K562 (cell line): ENCODE measurements around the gene NTSR1. TPM values are rescaled to one million over a fixed set of nuclear protein-coding genes. Genes with fewer than 3 reads are reported as not detected.

Source experiments
- ATAC-seq: fragments of 200-7000 bp; cut with Tn5 transposase; 3 replicates; pipeline ENCODE4 v1.9.1; 2020; ENCODE audit warnings: moderate library complexity
- BruUV-seq: library from RNA; stranded (reverse); fragments of 400-500 nt; replicated peaks from 2 replicates; lab custom pipeline; 2021; lab: Mats Ljungman, UMichigan
- CTCF ChIA-PET: fragments of 300-600 bp; formaldehyde crosslinking; extraction: SDS; loops from one replicate; lab custom pipeline; 2021; ENCODE audit warnings: low intra/inter-chr PET ratio; lab: Yijun Ruan, JAX
- POLR2A ChIA-PET: fragments of 300-600, 350-650 bp; sonication (Branson Sonifier 250); formaldehyde crosslinking; extraction: SDS; loops from one replicate; lab custom pipeline; 2021; ENCODE audit warnings: antibody characterized with exemption, inconsistent platforms; lab: Yijun Ruan, JAX
- DNase-seq, 4 experiments: peaks; one replicate each; pipeline versions ENCODE4 v3.0.0 to v3.0.0-alpha.2; 2011 to 2018; ENCODE audit warnings: low spot score in 3 of 4, mixed read lengths in 3 of 4; ENCODE audit errors: extremely low read depth in 1 of 4
- FAIRE-seq: peaks from 2 replicates; lab custom pipeline; 2011; peaks lifted over from hg19 to GRCh38; lab: Jason Lieb, UNC
- H2AFZ ChIP-seq: 2 replicates; pipeline ENCODE4 v1.6.0; 2011; ENCODE audit warnings: low read depth, low read length, control low read depth, inconsistent platforms
- H3K27ac ChIP-seq: fragments of 200-600 bp; 3 replicates; pipeline ENCODE4 v1.8.0; 2011; ENCODE audit warnings: low read depth, mild to moderate bottlenecking, control low read depth, inconsistent platforms, low read length, moderate library complexity, mixed read lengths; ENCODE audit errors: extremely low read depth
- H3K27me3 ChIP-seq, 2 experiments: fragments of 300-600 bp in 1 of 2; 2 replicates in 1 of 2; 3 replicates in 1 of 2; pipeline versions ENCODE4 v1.6.0 to v1.8.0; 2011; ENCODE audit warnings: inconsistent platforms in 2 of 2, low read length in 2 of 2, mild to moderate bottlenecking in 1 of 2, mixed read lengths in 1 of 2, moderate library complexity in 1 of 2; ENCODE audit not compliant: control insufficient read depth in 2 of 2, insufficient read depth in 2 of 2
- H3K36me3 ChIP-seq: fragments of 300-600 bp; 3 replicates; pipeline ENCODE4 v1.8.0; 2011; ENCODE audit warnings: mild to moderate bottlenecking, low read length, inconsistent platforms; ENCODE audit not compliant: control insufficient read depth, insufficient read depth
- H3K4me1 ChIP-seq, 2 experiments: fragments of 200-600 bp in 1 of 2; replicated peaks in 1 of 2; 2 replicates in 1 of 2; 3 replicates in 1 of 2; pipeline versions ENCODE4 v1.5.1 to v1.8.0; 2011; ENCODE audit warnings: inconsistent platforms in 2 of 2, low read length in 2 of 2, mild to moderate bottlenecking in 1 of 2, mixed read lengths in 1 of 2, moderate library complexity in 1 of 2; ENCODE audit not compliant: control insufficient read depth in 2 of 2, insufficient read depth in 2 of 2
- H3K4me2 ChIP-seq: 2 replicates; pipeline ENCODE4 v1.6.1; 2011; ENCODE audit warnings: low read length, control low read depth, inconsistent platforms, mixed read lengths; ENCODE audit not compliant: insufficient read depth
- H3K4me3 ChIP-seq: fragments of 200-600 bp; sonication (generic), shearing (Covaris generic); 2 replicates; pipeline ENCODE4 v1.5.1; 2016; ENCODE audit warnings: control low read depth, inconsistent platforms
- H3K79me2 ChIP-seq: fragments of 200-600 bp; 3 replicates; pipeline ENCODE4 v1.8.0; 2011; ENCODE audit warnings: low read length, inconsistent platforms; ENCODE audit not compliant: control insufficient read depth, insufficient read depth
- H3K9ac ChIP-seq, 2 experiments: 2 replicates each; pipeline versions ENCODE4 v1.6.0 to v1.6.1; 2011; ENCODE audit warnings: low read depth in 2 of 2, low read length in 2 of 2, control low read depth in 1 of 2, inconsistent platforms in 1 of 2, mild to moderate bottlenecking in 1 of 2, mixed read lengths in 1 of 2; ENCODE audit not compliant: insufficient read depth in 1 of 2
- H3K9me1 ChIP-seq: one replicate; pipeline ENCODE4 v1.6.0; 2011; ENCODE audit warnings: inconsistent platforms, mild to moderate bottlenecking, low read length, moderate library complexity; ENCODE audit not compliant: control insufficient read depth, insufficient read depth
- H3K9me3 ChIP-seq: replicated peaks from 2 replicates; pipeline ENCODE4 v1.5.1; 2011; ENCODE audit warnings: low read depth, low read length, inconsistent platforms; ENCODE audit not compliant: control insufficient read depth, insufficient read depth
- H4K20me1 ChIP-seq: replicated peaks from 2 replicates; pipeline ENCODE4 v1.6.1; 2011; ENCODE audit warnings: low read length, inconsistent platforms, mixed read lengths; ENCODE audit not compliant: control insufficient read depth, insufficient read depth
- CBFA2T2 ChIP-seq: fragments of 450-650 bp; conservative IDR thresholded peaks from 2 replicates; pipeline ENCODE4 v1.6.1; 2017; ENCODE audit warnings: mild to moderate bottlenecking
- GABPA ChIP-seq: fragments of 200-800 bp; sonication (Bioruptor generic); conservative IDR thresholded peaks from 2 replicates; pipeline ENCODE4 v1.6.1; 2016; ENCODE audit warnings: low read depth, missing genetic modification characterization, missing compliant biosample characterization
- MAFG ChIP-seq: fragments of 450-650 bp; conservative IDR thresholded peaks from 2 replicates; pipeline ENCODE4 v1.6.1; 2016; ENCODE audit warnings: missing genetic modification characterization, missing compliant biosample characterization
- MBD2 ChIP-seq: sonication (generic); IDR thresholded peaks from 2 replicates; pipeline ENCODE4 v1.6.1; 2016; ENCODE audit warnings: low read depth, borderline replicate concordance
- PCBP2 ChIP-seq: fragments of 200-400 bp; formaldehyde crosslinking; IDR thresholded peaks from 2 replicates; pipeline ENCODE4 v1.6.1; 2018; ENCODE audit warnings: low read length, low read depth, mild to moderate bottlenecking, moderate library complexity; ENCODE audit not compliant: poor library complexity, severe bottlenecking
- PML ChIP-seq: IDR thresholded peaks from 2 replicates; pipeline ENCODE4 v1.6.1; 2012; ENCODE audit warnings: low read length, inconsistent platforms
- SRSF7 ChIP-seq: fragments of 200-400 bp; formaldehyde crosslinking; optimal IDR thresholded peaks from 2 replicates; pipeline ENCODE3; 2017; ENCODE audit warnings: mild to moderate bottlenecking, low read depth, low read length
- TEAD2 ChIP-seq: fragments of 450-650 bp; IDR thresholded peaks from 2 replicates; pipeline ENCODE4 v1.6.1; 2016; ENCODE audit warnings: missing genetic modification characterization, control low read depth, missing compliant biosample characterization
- ZNF316 ChIP-seq: fragments of 450-650 bp; IDR thresholded peaks from 2 replicates; pipeline ENCODE4 v1.6.1; 2016
- ZNF76 ChIP-seq: fragments of 250-450 bp; sonication (Bioruptor Pico); IDR thresholded peaks from 2 replicates; pipeline ENCODE4 v1.4.0; 2020; ENCODE audit warnings: mild to moderate bottlenecking, moderate library complexity, borderline replicate concordance
- WGBS: fragments of 100-300 bp; shearing (Covaris generic); methylation state at CpG from one replicate; pipeline ENCODE4 v1.1.6; 2016; ENCODE audit warnings: low coverage, mixed read lengths; ENCODE audit not compliant: insufficient coverage; ENCODE audit errors: missing lambda C conversion rate; 5-methylcytosine and 5-hydroxymethylcytosine counted together
- in situ Hi-C: fragments of 300-500 bp; cut with MboI; formaldehyde crosslinking; loops from 4 replicates; pipeline ENCODE4 v1.15.0; 2018; ENCODE audit warnings: inconsistent platforms, mixed read lengths
- intact Hi-C: fragments of 100-400 bp; cut with micrococcal nuclease; formaldehyde crosslinking; loops from 2 replicates; pipeline ENCODE4 v1.14.2; 2022
- polyA plus RNA-seq, 8 experiments: library from polyadenylated mRNA; depleted of rRNA in 4 of 8; stranded (reverse) in 5 of 8; unstranded in 3 of 8; fragments of >200 nt; fragmentation: Nextera tagmentation in 2 of 8; fragmentation: Illumina TruSeq in 1 of 8; extraction: Ambion mirVana in 2 of 8; extraction: Trizol in 1 of 8; gene quantifications; 2 replicates each; pipeline versions ENCODE4 v1.2.1 to v1.2.3, GENCODE V29; 2011 to 2014; ENCODE audit warnings: inconsistent platforms in 1 of 8, missing spikeins in 1 of 8
- total RNA-seq, 7 experiments: library from RNA; depleted of rRNA in 6 of 7; stranded (reverse); fragments of >200 nt in 6 of 7; fragmentation: Illumina TruSeq in 2 of 7; extraction: Trizol in 2 of 7; gene quantifications; 2 replicates each; pipeline versions ENCODE4 v1.2.1 to v1.2.3, GENCODE V29; 2011 to 2021; ENCODE audit warnings: low replicate concordance in 1 of 7
- TF ChIP-seq, protein P1 (sequence below): sonication (generic); formaldehyde crosslinking; IDR thresholded peaks from 2 replicates; pipeline ENCODE4 v1.8.1; 2023; ENCODE audit warnings: mild to moderate bottlenecking, missing genetic modification reagents

Gene NTSR1
- total and polyA plus RNA-seq, 9 of the 15 experiments (the other 6 are each of a cell fraction or from before 2014, with no cell fraction given), result 0.04 to 0.40 (median 0.13) TPM; not detected in 3

DNA sequence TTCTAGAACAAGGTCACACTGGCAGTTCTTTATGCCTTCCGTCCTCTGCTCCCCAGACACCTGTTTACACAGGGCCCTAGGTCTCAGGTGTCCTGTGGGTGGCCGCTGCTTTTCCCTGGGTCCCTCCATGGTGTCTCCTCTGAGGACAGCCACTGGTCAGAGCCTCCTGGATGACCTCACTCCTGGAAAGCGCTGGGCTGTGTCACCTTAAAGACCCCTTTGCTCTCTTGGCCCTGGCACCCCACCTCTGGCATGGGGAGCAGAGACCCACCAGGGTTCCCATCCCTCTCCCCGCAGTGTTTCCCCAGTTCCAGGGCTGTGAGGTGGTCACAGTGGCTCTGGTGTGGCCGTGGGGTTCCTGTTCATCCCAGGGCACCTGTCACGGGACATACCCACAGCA, 33.9 kb downstream of the NTSR1 start:
- CTCF ChIA-PET, result no interaction called here
- H3K4me1 ChIP-seq, result peaks cover 16 to 44% of the 10 kb centered on the region in 2 experiments
- intact Hi-C loops, result no loop called here

More for the DNA sequence above, 33.9 kb downstream of the NTSR1 start:
- 22% methylated on average over 6 of the region's 6 CpGs for WGBS
- H3K79me2 ChIP-seq, result no peaks in the 10 kb centered on the region
- no peak overlapping the region for H3K4me2 ChIP-seq
- no peak overlapping the region for H2AFZ ChIP-seq
- no peaks in the 10 kb centered on the region for H3K9me3 ChIP-seq
- H3K27me3 ChIP-seq, result peaks cover 24 to 35% of the 10 kb centered on the region in 2 experiments
- H3K4me3 ChIP-seq, result no peak overlapping the region
- no TSS peak for BruUV-seq
- POLR2A ChIA-PET, result interaction anchor here (0.6 to 0.9 kb wide), 2 partner anchors 9 to 10 kb away, joined by 3 to 4 read pairs; no protein-coding TSS in a partner anchor
- H3K9me1 ChIP-seq, result no peaks in the 10 kb centered on the region
- no peak for FAIRE-seq
- DNase-seq, result no peak
- in situ Hi-C loops, result no loop called here
- H3K36me3 ChIP-seq, result no peaks in the 10 kb centered on the region
- ATAC-seq, result no peak
- TF ChIP-seq PML (no peak), PCBP2 (no peak), MAFG (tag) (no peak), ZNF76 (no peak), TEAD2 (tag) (no peak), CBFA2T2 (no peak), SRSF7 (no peak), ZNF316 (no peak), MBD2 (no peak), GABPA (tag) (no peak)
- TF ChIP-seq, protein P1, sequence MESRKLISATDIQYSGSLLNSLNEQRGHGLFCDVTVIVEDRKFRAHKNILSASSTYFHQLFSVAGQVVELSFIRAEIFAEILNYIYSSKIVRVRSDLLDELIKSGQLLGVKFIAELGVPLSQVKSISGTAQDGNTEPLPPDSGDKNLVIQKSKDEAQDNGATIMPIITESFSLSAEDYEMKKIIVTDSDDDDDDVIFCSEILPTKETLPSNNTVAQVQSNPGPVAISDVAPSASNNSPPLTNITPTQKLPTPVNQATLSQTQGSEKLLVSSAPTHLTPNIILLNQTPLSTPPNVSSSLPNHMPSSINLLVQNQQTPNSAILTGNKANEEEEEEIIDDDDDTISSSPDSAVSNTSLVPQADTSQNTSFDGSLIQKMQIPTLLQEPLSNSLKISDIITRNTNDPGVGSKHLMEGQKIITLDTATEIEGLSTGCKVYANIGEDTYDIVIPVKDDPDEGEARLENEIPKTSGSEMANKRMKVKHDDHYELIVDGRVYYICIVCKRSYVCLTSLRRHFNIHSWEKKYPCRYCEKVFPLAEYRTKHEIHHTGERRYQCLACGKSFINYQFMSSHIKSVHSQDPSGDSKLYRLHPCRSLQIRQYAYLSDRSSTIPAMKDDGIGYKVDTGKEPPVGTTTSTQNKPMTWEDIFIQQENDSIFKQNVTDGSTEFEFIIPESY (CRISPR knock-in tag), result no peak
- TF ChIP-seq, all 486 proteins: peak for 0
- Histone ChIP-seq H3K27ac (no peak overlapping the region), H4K20me1 (no peaks in the 10 kb centered on the region; the same call in 1 of the 2 replicates), H3K9ac (no peak overlapping the region)
